H1 (cell line): Measurements from ENCODE around the gene MXD3. TPM values are rescaled to one million over a fixed set of nuclear protein-coding genes. Genes with fewer than 3 reads are reported as not detected.

ENCODE experiments used
- CTCF ChIA-PET: fragments of 300-600 bp; sonication (Branson Sonifier 250); formaldehyde crosslinking; loops from one replicate; lab custom pipeline; 2021; ENCODE audit not compliant: partially characterized antibody; lab: Charles Lee
- POLR2A ChIA-PET: fragments of 300-600 bp; sonication (Branson Sonifier 250); formaldehyde crosslinking; loops from one replicate; lab custom pipeline; 2021; ENCODE audit warnings: inconsistent platforms; ENCODE audit not compliant: partially characterized antibody; lab: Charles Lee
- DNase-seq, 2 experiments: peaks; one replicate each; pipeline versions ENCODE4 v3.0.0 to v3.0.0-alpha.2; 2010 to 2022; ENCODE audit warnings: low spot score in 2 of 2, low read depth in 1 of 2, mixed read lengths in 1 of 2
- FAIRE-seq: peaks from 2 replicates; lab custom pipeline; 2011; peaks lifted over from hg19 to GRCh38; lab: Jason Lieb, UNC
- H2AFZ ChIP-seq: 2 replicates; pipeline ENCODE4 v1.8.1; 2012; ENCODE audit warnings: low read length, inconsistent platforms
- H2AK5ac ChIP-seq: 2 replicates; pipeline ENCODE4 v1.6.1; 2013; ENCODE audit warnings: low read depth, low read length
- H2BK120ac ChIP-seq: replicated peaks from 2 replicates; pipeline ENCODE3; 2013; ENCODE audit warnings: low read depth, low read length, inconsistent platforms
- H2BK12ac ChIP-seq: 2 replicates; pipeline ENCODE4 v1.6.1; 2013; ENCODE audit warnings: low read depth, low read length
- H2BK15ac ChIP-seq: 2 replicates; pipeline ENCODE4 v1.6.1; 2013; ENCODE audit warnings: low read length
- H2BK20ac ChIP-seq: 2 replicates; pipeline ENCODE4 v1.6.1; 2013; ENCODE audit warnings: low read length
- H2BK5ac ChIP-seq: 2 replicates; pipeline ENCODE4 v1.6.1; 2013; ENCODE audit warnings: low read depth, low read length
- H3K14ac ChIP-seq: 2 replicates; pipeline ENCODE4 v1.6.1; 2013; ENCODE audit warnings: inconsistent platforms; ENCODE audit not compliant: insufficient read length
- H3K18ac ChIP-seq: 2 replicates; pipeline ENCODE4 v1.6.1; 2013; ENCODE audit warnings: low read length; ENCODE audit errors: extremely low read depth
- H3K23ac ChIP-seq: 2 replicates; pipeline ENCODE4 v1.6.1; 2013; ENCODE audit warnings: inconsistent platforms; ENCODE audit not compliant: insufficient read length
- H3K23me2 ChIP-seq: 2 replicates; pipeline ENCODE4 v1.6.1; 2013; ENCODE audit warnings: low read depth, low read length
- H3K27ac ChIP-seq: 2 replicates; pipeline ENCODE4 v1.6.1; 2011; ENCODE audit warnings: low read depth, low read length, inconsistent platforms
- H3K27me3 ChIP-seq, 4 experiments: replicated peaks in 1 of 4; 1 replicate in 1 of 4; 2 replicates in 3 of 4; pipeline versions ENCODE4 v1.6.1 to v1.8.1; 2011 to 2013; ENCODE audit warnings: low read length in 3 of 4, mild to moderate bottlenecking in 3 of 4, inconsistent platforms in 2 of 4, mixed read lengths in 2 of 4, moderate library complexity in 1 of 4; ENCODE audit not compliant: control insufficient read depth in 3 of 4, insufficient read depth in 3 of 4; ENCODE audit errors: extremely low read depth in 1 of 4
- H3K36me3 ChIP-seq, 4 experiments: 2 replicates each; pipeline versions ENCODE4 v1.6.1 to v1.8.1; 2011 to 2013; ENCODE audit warnings: mild to moderate bottlenecking in 4 of 4, low read length in 3 of 4, moderate library complexity in 2 of 4, control low read depth in 1 of 4, inconsistent platforms in 1 of 4; ENCODE audit not compliant: insufficient read depth in 4 of 4, control insufficient read depth in 2 of 4
- H3K4ac ChIP-seq: replicated peaks from 2 replicates; pipeline ENCODE3; 2013; ENCODE audit warnings: low read length, low read depth, mixed read lengths, inconsistent platforms; ENCODE audit not compliant: insufficient read length
- H3K4me1 ChIP-seq, 4 experiments: replicated peaks in 1 of 4; 1 replicate in 1 of 4; 2 replicates in 3 of 4; pipeline versions ENCODE4 v1.6.1 to v1.8.1; 2011 to 2013; ENCODE audit warnings: low read length in 3 of 4, inconsistent platforms in 2 of 4, mixed read lengths in 1 of 4; ENCODE audit not compliant: insufficient read depth in 4 of 4, control insufficient read depth in 3 of 4
- H3K4me2 ChIP-seq, 2 experiments: 2 replicates each; pipeline versions ENCODE4 v1.6.1 to v1.8.1; 2011 to 2013; ENCODE audit warnings: low read depth in 2 of 2, low read length in 2 of 2, control low read depth in 1 of 2, inconsistent platforms in 1 of 2, mild to moderate bottlenecking in 1 of 2; ENCODE audit not compliant: insufficient read depth in 1 of 2
- H3K4me3 ChIP-seq, 4 experiments: fragments of 200-600, 300-600 bp in 1 of 4; sonication (generic), shearing (Covaris generic), sonication (Bioruptor Twin) in 1 of 4; 2 replicates each; pipeline versions ENCODE4 v1.5.1 to v1.8.1; 2011 to 2016; ENCODE audit warnings: low read length in 4 of 4, low read depth in 3 of 4, control low read depth in 2 of 4, inconsistent platforms in 2 of 4, mild to moderate bottlenecking in 2 of 4, mixed read lengths in 1 of 4, moderate library complexity in 1 of 4; ENCODE audit not compliant: insufficient read depth in 2 of 4; ENCODE audit errors: extremely low read depth in 1 of 4
- H3K56ac ChIP-seq: replicated peaks from 2 replicates; pipeline ENCODE3; 2013; ENCODE audit warnings: low read depth, mild to moderate bottlenecking, mixed read lengths, low read length, inconsistent platforms; ENCODE audit not compliant: insufficient read length
- H3K79me1 ChIP-seq: 2 replicates; pipeline ENCODE4 v1.6.1; 2013; ENCODE audit warnings: low read depth, low read length, control low read depth
- H3K79me2 ChIP-seq, 2 experiments: 2 replicates each; pipeline versions ENCODE4 v1.6.1 to v1.8.1; 2012 to 2013; ENCODE audit warnings: low read length in 2 of 2, mild to moderate bottlenecking in 2 of 2, inconsistent platforms in 1 of 2; ENCODE audit not compliant: insufficient read depth in 2 of 2, control insufficient read depth in 1 of 2
- H3K9ac ChIP-seq, 4 experiments: replicated peaks in 1 of 4; 1 replicate in 1 of 4; 2 replicates in 3 of 4; pipeline versions ENCODE4 v1.6.1 to v1.8.1; 2011 to 2013; ENCODE audit warnings: low read depth in 3 of 4, low read length in 3 of 4, control low read depth in 2 of 4, mild to moderate bottlenecking in 2 of 4, moderate library complexity in 2 of 4, inconsistent platforms in 1 of 4; ENCODE audit errors: extremely low read depth in 1 of 4
- H3K9me3 ChIP-seq, 2 experiments: 2 replicates each; pipeline versions ENCODE4 v1.6.1 to v1.8.1; 2012 to 2013; ENCODE audit warnings: mild to moderate bottlenecking in 2 of 2, moderate library complexity in 2 of 2, control low read depth in 1 of 2, inconsistent platforms in 1 of 2, low read depth in 1 of 2, low read length in 1 of 2, mixed read lengths in 1 of 2; ENCODE audit not compliant: insufficient read depth in 2 of 2
- H4K20me1 ChIP-seq, 2 experiments: replicated peaks in 1 of 2; 2 replicates each; pipeline versions ENCODE3 to v1.8.1; 2011 to 2013; ENCODE audit warnings: inconsistent platforms in 2 of 2, low read length in 2 of 2, mild to moderate bottlenecking in 1 of 2; ENCODE audit not compliant: insufficient read depth in 2 of 2, control insufficient read depth in 1 of 2
- H4K5ac ChIP-seq: 2 replicates; pipeline ENCODE4 v1.6.1; 2013; ENCODE audit warnings: low read length, low read depth, mixed read lengths, inconsistent platforms; ENCODE audit not compliant: insufficient read length
- H4K8ac ChIP-seq: 2 replicates; pipeline ENCODE4 v1.8.0; 2013; ENCODE audit warnings: mild to moderate bottlenecking, moderate library complexity, low read length, inconsistent platforms; ENCODE audit not compliant: insufficient read depth; ENCODE audit errors: extremely low read depth
- H4K91ac ChIP-seq: replicated peaks from 2 replicates; pipeline ENCODE3; 2013; ENCODE audit warnings: low read length, mixed read lengths, inconsistent platforms; ENCODE audit not compliant: insufficient read length
- ASH2L ChIP-seq: fragments of 200-600, 300-600 bp; sonication (generic); IDR thresholded peaks from one replicate; pipeline ENCODE4 v1.7.1; 2017; ENCODE audit warnings: low read length
- ATF2 ChIP-seq: IDR thresholded peaks from 2 replicates; pipeline ENCODE4 v1.6.1; 2012; ENCODE audit warnings: low read length, inconsistent platforms
- FOSL1 ChIP-seq: IDR thresholded peaks from 2 replicates; pipeline ENCODE4 v1.6.1; 2011; ENCODE audit warnings: mild to moderate bottlenecking, low read depth, low read length, moderate library complexity; ENCODE audit not compliant: insufficient read depth
- GABPA ChIP-seq: IDR thresholded peaks from 2 replicates; pipeline ENCODE4 v1.6.1; 2011; ENCODE audit warnings: mild to moderate bottlenecking, low read length, moderate library complexity, borderline replicate concordance; ENCODE audit not compliant: insufficient read depth
- MAX ChIP-seq: IDR thresholded peaks from 2 replicates; pipeline ENCODE4 v1.6.1; 2012; ENCODE audit warnings: inconsistent platforms
- NANOG ChIP-seq: IDR thresholded peaks from 2 replicates; pipeline ENCODE4 v1.6.1; 2011; ENCODE audit warnings: low read length, low read depth, mild to moderate bottlenecking, inconsistent platforms; ENCODE audit not compliant: insufficient read depth, poor library complexity, severe bottlenecking
- POLR2AphosphoS5 ChIP-seq: IDR thresholded peaks from 2 replicates; pipeline ENCODE4 v1.6.1; 2011; ENCODE audit warnings: low read depth, low read length
- RXRA ChIP-seq: IDR thresholded peaks from 2 replicates; pipeline ENCODE4 v1.6.1; 2011; ENCODE audit warnings: low read depth, mild to moderate bottlenecking, low read length, moderate library complexity; ENCODE audit not compliant: insufficient read depth
- SP2 ChIP-seq: IDR thresholded peaks from 2 replicates; pipeline ENCODE4 v1.6.1; 2012; ENCODE audit warnings: mild to moderate bottlenecking, low read length, inconsistent platforms
- WGBS, 2 experiments: shearing (Covaris generic) in 1 of 2; methylation state at CpG; one replicate each; pipeline versions ENCODE4 v1.1.6 to v1.1.7; 2013 to 2015; ENCODE audit warnings: low lambda C conversion rate in 2 of 2, mixed read lengths in 2 of 2, inconsistent platforms in 1 of 2, low coverage in 1 of 2, missing lambda C conversion rate in 1 of 2; ENCODE audit not compliant: insufficient replicate concordance in 2 of 2, insufficient coverage in 1 of 2, insufficient read length in 1 of 2; ENCODE audit errors: extremely low coverage in 1 of 2, missing lambda C conversion rate in 1 of 2; 5-methylcytosine and 5-hydroxymethylcytosine counted together
- polyA plus RNA-seq, 7 experiments: library from polyadenylated mRNA; depleted of rRNA in 3 of 7; stranded (reverse) in 5 of 7; unstranded in 2 of 7; fragments of >200 nt in 5 of 7; fragments of 200-250 nt in 2 of 7; gene quantifications; 1 replicate in 5 of 7; 2 replicates in 1 of 7; 4 replicates in 1 of 7; pipeline versions ENCODE4 v1.2.1 to v1.2.3, GENCODE V29; 2011 to 2013; ENCODE audit warnings: missing spikeins in 2 of 7, mixed read lengths in 2 of 7
- total RNA-seq: library from RNA; stranded (reverse); fragmentation: NEBNext Ultra II Directional; extraction: Animal tissue kit (Norgen Biotek cat#: 25700); gene quantifications from 2 replicates; pipeline ENCODE4 v1.2.1, GENCODE V29; 2021

MXD3 gene
- total and polyA plus RNA-seq, 2 of the 8 experiments (the other 6 are each of a cell fraction or from before 2014, with no cell fraction given), result 6.5 to 7.7 TPM

GRCh38 chr5:177334781-177335700, 23.3 kb upstream of the MXD3 start:
- no peak overlapping the region for H3K4ac ChIP-seq
- no peak for FAIRE-seq
- H2AK5ac ChIP-seq, result no peak overlapping the region
- peaks cover 9% of the 10 kb centered on the region for H3K79me1 ChIP-seq
- CTCF ChIA-PET, result interaction anchor here (1.1 to 10.3 kb wide), 11 partner anchors 9 to 112 kb away, joined by 3 to 100 read pairs (median 4); partner anchors contain the start of gene RGS14
- H3K56ac ChIP-seq, result no peak overlapping the region
- H3K36me3 ChIP-seq, result peaks cover 22 to 37% (median 33%) of the 10 kb centered on the region in 4 experiments
- H3K14ac ChIP-seq, result no peak overlapping the region
- peaks cover 0 to 5% (median 3%) of the 10 kb centered on the region in 4 experiments; a peak in 4 of 7 replicates for H3K4me1 ChIP-seq
- no peak overlapping the region for H2BK15ac ChIP-seq
- DNase-seq, result no peak
- no peak overlapping the region for H3K4me3 ChIP-seq
- H3K79me2 ChIP-seq, result peaks cover 3 to 8% of the 10 kb centered on the region in 2 experiments; a peak in 2 of 4 replicates
- no peak overlapping the region for H2BK12ac ChIP-seq
- no peaks in the 10 kb centered on the region for H3K27me3 ChIP-seq
- no peak overlapping the region for H2BK5ac ChIP-seq
- peaks cover 0 to 17% of the 10 kb centered on the region in 2 experiments for H4K20me1 ChIP-seq
- POLR2A ChIA-PET, result interaction anchor here (0.6 to 2.0 kb wide), 3 partner anchors 8 to 44 kb away, joined by 3 to 6 read pairs (median 4); partner anchors contain the start of gene LMAN2
- no peak overlapping the region for H3K18ac ChIP-seq
- no peak overlapping the region for H3K9ac ChIP-seq
- H3K23me2 ChIP-seq, result no peaks in the 10 kb centered on the region
- no peak overlapping the region for H2BK20ac ChIP-seq
- no peaks in the 10 kb centered on the region for H3K9me3 ChIP-seq
- H4K91ac ChIP-seq, result no peak overlapping the region
- H4K5ac ChIP-seq, result no peak overlapping the region
- 95% methylated on average over 21 of the region's 21 CpGs; no CpG with 5 or more reads in 1 of the 2 experiments for WGBS, 2 experiments
- no peak overlapping the region for H3K27ac ChIP-seq
- H2BK120ac ChIP-seq, result no peak overlapping the region
- no peak overlapping the region for H3K23ac ChIP-seq
- no peak overlapping the region for H4K8ac ChIP-seq
- no peak overlapping the region for H2AFZ ChIP-seq
- H3K4me2 ChIP-seq, result no peak overlapping the region
- TF ChIP-seq FOSL1, result no peak
- TF ChIP-seq ASH2L, result no peak
- TF ChIP-seq GABPA, result no peak
- TF ChIP-seq NANOG, result no peak
- no peak for TF ChIP-seq ATF2
- TF ChIP-seq POLR2AphosphoS5, result no peak
- no peak for TF ChIP-seq RXRA
- TF ChIP-seq SP2, result no peak
- no peak for TF ChIP-seq MAX
